Measurements from ENCODE around the gene OCA2.

Gene OCA2

GRCh38 chr15:28105793-28106192 lies 6.7 kb upstream of the OCA2 start:
- H3K4me3 ChIP-seq (replicated peaks; ENCODE audit: insufficient read depth, low read length): no peak overlapping the region
- no peak for DNase-seq (ENCODE audit: low read depth in 1 of 2, low spot score in 1 of 2)
- H3K27me3 ChIP-seq (ENCODE audit: insufficient read depth, poor library complexity, severe bottlenecking): peaks cover 17% of the 10 kb centered on the region
- no peak overlapping the region for H3K27ac ChIP-seq (replicated peaks)
- TF ChIP-seq, protein P1, sequence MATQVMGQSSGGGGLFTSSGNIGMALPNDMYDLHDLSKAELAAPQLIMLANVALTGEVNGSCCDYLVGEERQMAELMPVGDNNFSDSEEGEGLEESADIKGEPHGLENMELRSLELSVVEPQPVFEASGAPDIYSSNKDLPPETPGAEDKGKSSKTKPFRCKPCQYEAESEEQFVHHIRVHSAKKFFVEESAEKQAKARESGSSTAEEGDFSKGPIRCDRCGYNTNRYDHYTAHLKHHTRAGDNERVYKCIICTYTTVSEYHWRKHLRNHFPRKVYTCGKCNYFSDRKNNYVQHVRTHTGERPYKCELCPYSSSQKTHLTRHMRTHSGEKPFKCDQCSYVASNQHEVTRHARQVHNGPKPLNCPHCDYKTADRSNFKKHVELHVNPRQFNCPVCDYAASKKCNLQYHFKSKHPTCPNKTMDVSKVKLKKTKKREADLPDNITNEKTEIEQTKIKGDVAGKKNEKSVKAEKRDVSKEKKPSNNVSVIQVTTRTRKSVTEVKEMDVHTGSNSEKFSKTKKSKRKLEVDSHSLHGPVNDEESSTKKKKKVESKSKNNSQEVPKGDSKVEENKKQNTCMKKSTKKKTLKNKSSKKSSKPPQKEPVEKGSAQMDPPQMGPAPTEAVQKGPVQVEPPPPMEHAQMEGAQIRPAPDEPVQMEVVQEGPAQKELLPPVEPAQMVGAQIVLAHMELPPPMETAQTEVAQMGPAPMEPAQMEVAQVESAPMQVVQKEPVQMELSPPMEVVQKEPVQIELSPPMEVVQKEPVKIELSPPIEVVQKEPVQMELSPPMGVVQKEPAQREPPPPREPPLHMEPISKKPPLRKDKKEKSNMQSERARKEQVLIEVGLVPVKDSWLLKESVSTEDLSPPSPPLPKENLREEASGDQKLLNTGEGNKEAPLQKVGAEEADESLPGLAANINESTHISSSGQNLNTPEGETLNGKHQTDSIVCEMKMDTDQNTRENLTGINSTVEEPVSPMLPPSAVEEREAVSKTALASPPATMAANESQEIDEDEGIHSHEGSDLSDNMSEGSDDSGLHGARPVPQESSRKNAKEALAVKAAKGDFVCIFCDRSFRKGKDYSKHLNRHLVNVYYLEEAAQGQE (IDR thresholded peaks at IDR 0.05; ENCODE audit: insufficient replicate concordance, low read depth): no peak
- TF ChIP-seq POLR2AphosphoS5 (IDR thresholded peaks at IDR 0.05; ENCODE audit: low read depth) (no peak), SPI1 (IDR thresholded peaks at IDR 0.05; ENCODE audit: borderline replicate concordance, low read depth) (no peak), GABPA (IDR thresholded peaks at IDR 0.05; ENCODE audit: low read depth) (no peak)
- TF ChIP-seq, protein P2, sequence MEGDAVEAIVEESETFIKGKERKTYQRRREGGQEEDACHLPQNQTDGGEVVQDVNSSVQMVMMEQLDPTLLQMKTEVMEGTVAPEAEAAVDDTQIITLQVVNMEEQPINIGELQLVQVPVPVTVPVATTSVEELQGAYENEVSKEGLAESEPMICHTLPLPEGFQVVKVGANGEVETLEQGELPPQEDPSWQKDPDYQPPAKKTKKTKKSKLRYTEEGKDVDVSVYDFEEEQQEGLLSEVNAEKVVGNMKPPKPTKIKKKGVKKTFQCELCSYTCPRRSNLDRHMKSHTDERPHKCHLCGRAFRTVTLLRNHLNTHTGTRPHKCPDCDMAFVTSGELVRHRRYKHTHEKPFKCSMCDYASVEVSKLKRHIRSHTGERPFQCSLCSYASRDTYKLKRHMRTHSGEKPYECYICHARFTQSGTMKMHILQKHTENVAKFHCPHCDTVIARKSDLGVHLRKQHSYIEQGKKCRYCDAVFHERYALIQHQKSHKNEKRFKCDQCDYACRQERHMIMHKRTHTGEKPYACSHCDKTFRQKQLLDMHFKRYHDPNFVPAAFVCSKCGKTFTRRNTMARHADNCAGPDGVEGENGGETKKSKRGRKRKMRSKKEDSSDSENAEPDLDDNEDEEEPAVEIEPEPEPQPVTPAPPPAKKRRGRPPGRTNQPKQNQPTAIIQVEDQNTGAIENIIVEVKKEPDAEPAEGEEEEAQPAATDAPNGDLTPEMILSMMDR (IDR thresholded peaks at IDR 0.05; ENCODE audit: insufficient read depth, low read length): no peak

DNA sequence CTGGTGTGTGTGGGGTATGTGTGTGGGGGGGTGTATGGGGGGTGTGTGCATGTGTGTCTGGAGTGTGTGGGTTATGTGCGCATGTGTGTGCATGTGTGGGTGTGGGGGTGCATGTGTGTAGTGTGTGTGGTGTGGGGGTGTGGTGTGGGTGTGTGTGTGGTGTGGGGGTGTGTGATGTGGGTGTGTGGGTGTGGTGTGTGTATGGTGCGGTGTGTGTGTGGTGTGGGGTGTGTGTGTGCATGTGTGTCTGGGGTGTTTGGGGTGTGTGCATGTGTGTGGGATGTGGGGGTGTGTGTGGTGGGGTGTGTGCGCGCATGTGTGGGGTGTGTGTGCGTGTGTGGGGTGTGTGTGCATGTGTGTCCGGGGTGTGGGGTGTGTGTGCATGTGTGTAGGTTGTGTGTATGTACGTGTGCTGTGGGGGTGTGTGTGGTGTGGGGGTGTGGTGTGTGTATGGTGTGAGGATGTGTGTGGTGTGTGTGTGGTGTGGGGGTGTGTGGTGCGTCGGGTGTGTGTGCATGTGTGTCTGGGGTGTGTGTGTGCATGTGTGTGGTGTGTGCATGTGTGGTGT lies 6.2 kb upstream of the OCA2 start:
- no peak for DNase-seq (ENCODE audit: low read depth in 1 of 2, low spot score in 1 of 2)
- Histone ChIP-seq H3K4me3 (replicated peaks; ENCODE audit: insufficient read depth, low read length) (no peak overlapping the region), H3K27ac (replicated peaks) (no peak overlapping the region), H3K27me3 (ENCODE audit: insufficient read depth, poor library complexity, severe bottlenecking) (peaks cover 18% of the 10 kb centered on the region)
- no peak for TF ChIP-seq POLR2AphosphoS5 (IDR thresholded peaks at IDR 0.05; ENCODE audit: low read depth)
- no peak for TF ChIP-seq GABPA (IDR thresholded peaks at IDR 0.05; ENCODE audit: low read depth)
- TF ChIP-seq, protein P2 (IDR thresholded peaks at IDR 0.05; ENCODE audit: insufficient read depth, low read length): no peak
- TF ChIP-seq, protein P1 (IDR thresholded peaks at IDR 0.05; ENCODE audit: insufficient replicate concordance, low read depth): no peak
- TF ChIP-seq SPI1 (IDR thresholded peaks at IDR 0.05; ENCODE audit: borderline replicate concordance, low read depth): no peak

GRCh38 chr15:28104326-28104725 lies 5.2 kb upstream of the OCA2 start:
- H3K27me3 ChIP-seq (ENCODE audit: insufficient read depth, poor library complexity, severe bottlenecking): peaks cover 27% of the 10 kb centered on the region
- TF ChIP-seq, protein P1 (IDR thresholded peaks at IDR 0.05; ENCODE audit: insufficient replicate concordance, low read depth): no peak
- TF ChIP-seq GABPA (IDR thresholded peaks at IDR 0.05; ENCODE audit: low read depth): no peak
- TF ChIP-seq, protein P2 (IDR thresholded peaks at IDR 0.05; ENCODE audit: insufficient read depth, low read length): no peak
- no peak for TF ChIP-seq POLR2AphosphoS5 (IDR thresholded peaks at IDR 0.05; ENCODE audit: low read depth)
- no peak for TF ChIP-seq SPI1 (IDR thresholded peaks at IDR 0.05; ENCODE audit: borderline replicate concordance, low read depth)
- no peak overlapping the region for H3K4me3 ChIP-seq (replicated peaks; ENCODE audit: insufficient read depth, low read length)
- no peak overlapping the region for H3K27ac ChIP-seq (replicated peaks)
- DNase-seq (ENCODE audit: low read depth in 1 of 2, low spot score in 1 of 2): no peak

Measured in HL-60 (cell line).